Measurements from ENCODE around the gene DKK1. TPM values are rescaled to one million over a fixed set of nuclear protein-coding genes. Genes with fewer than 3 reads are reported as not detected.

Gene DKK1
- total RNA-seq, 4 donors from 2014 or later, result 27.4 to 79.9 (median 36.2) TPM

- TF ChIP-seq, protein P1, sequence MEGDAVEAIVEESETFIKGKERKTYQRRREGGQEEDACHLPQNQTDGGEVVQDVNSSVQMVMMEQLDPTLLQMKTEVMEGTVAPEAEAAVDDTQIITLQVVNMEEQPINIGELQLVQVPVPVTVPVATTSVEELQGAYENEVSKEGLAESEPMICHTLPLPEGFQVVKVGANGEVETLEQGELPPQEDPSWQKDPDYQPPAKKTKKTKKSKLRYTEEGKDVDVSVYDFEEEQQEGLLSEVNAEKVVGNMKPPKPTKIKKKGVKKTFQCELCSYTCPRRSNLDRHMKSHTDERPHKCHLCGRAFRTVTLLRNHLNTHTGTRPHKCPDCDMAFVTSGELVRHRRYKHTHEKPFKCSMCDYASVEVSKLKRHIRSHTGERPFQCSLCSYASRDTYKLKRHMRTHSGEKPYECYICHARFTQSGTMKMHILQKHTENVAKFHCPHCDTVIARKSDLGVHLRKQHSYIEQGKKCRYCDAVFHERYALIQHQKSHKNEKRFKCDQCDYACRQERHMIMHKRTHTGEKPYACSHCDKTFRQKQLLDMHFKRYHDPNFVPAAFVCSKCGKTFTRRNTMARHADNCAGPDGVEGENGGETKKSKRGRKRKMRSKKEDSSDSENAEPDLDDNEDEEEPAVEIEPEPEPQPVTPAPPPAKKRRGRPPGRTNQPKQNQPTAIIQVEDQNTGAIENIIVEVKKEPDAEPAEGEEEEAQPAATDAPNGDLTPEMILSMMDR (IDR thresholded peaks at IDR 0.05; ENCODE audit: low read depth), result no peak
These were observed 18.7 kb downstream of the DKK1 start for GRCh38 chr10:52332815-52333214.

GRCh38 chr10:52334595-52334994, 20.5 kb downstream of the DKK1 start:
- TF ChIP-seq, protein P1 (IDR thresholded peaks at IDR 0.05; ENCODE audit: low read depth), result no peak

DNA sequence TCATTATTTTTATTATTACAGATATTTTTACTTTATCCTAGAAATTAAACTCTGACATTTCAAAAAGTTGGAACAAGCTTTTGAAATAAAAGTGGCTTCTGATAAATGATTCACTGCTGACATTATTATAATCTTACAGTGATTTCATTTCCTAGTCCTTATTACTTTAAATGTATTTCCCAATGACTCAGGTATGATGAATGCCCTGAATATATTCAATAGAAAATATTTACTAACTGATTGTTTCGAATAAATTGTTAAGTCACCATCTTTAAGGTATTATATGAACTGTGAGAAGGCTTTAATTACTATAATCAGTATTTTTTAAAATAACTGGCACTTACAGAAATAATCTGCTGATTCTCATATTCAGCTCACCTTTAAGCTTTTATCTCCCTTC, 21.6 kb downstream of the DKK1 start:
- TF ChIP-seq, protein P1 (IDR thresholded peaks at IDR 0.05; ENCODE audit: low read depth), result no peak

GRCh38 chr10:52337225-52337624, 23.1 kb downstream of the DKK1 start:
- TF ChIP-seq, protein P1 (IDR thresholded peaks at IDR 0.05; ENCODE audit: low read depth), result no peak

DNA sequence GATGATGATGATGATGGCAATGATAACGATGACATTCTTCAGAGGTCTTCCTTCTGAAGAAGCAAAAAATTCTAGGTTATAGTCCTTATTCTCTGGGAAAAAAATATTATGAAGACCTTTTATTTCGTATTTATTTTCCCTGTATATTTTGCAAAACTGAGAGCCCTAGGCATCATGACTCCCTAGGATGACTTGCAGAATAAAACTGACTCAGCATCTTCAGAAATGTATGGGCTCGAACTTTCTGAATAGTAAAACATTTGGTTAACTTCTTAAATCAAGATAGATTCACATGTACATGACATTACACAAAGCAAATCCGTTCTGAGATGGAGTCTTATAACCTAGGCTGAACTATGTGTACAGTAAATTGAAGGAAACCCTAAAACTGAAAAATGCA, 29.4 kb downstream of the DKK1 start:
- TF ChIP-seq, protein P1 (IDR thresholded peaks at IDR 0.05; ENCODE audit: low read depth), result no peak

- TF ChIP-seq, protein P1 (IDR thresholded peaks at IDR 0.05; ENCODE audit: low read depth), result no peak
These were observed 32.6 kb downstream of the DKK1 start for GRCh38 chr10:52346394-52347326.

DNA sequence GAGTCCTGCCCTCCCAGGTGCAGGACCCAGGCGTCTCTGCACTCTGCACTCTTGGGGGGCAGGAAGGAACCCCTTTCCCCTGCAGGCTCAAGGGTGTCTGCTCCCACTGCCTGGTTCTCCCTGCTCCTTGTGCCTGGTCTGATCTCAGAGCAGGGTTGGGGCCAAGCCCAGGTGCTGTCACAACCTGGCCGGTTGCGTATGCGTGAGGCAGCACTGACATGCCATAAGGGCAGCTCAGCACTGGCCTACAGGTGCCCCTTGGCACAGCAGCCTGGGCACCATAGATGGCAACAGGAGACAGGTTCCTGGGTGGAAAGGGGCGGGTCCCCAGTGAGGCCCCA, 33.2 kb downstream of the DKK1 start:
- TF ChIP-seq, protein P1 (IDR thresholded peaks at IDR 0.05; ENCODE audit: low read depth), result no peak

Measured in subcutaneous adipose tissue (tissue), 4 donors.